Vagina (tissue), 2 donors: ENCODE data around the gene TAF4B. TPM values are rescaled to one million over a fixed set of nuclear protein-coding genes. Genes with fewer than 3 reads are reported as not detected.

Experiments
- DNase-seq, 2 donors: peaks; one replicate each; pipeline ENCODE4 v3.0.0-alpha.2; 2017; ENCODE audit errors: extremely low spot score in 2 of 2
- H3K27ac ChIP-seq: fragments of 200-600 bp; sonication (generic); one replicate; pipeline ENCODE4 v1.5.1; 2019
- H3K27me3 ChIP-seq: fragments of 200-600 bp; sonication (generic); one replicate; pipeline ENCODE4 v1.5.1; 2019
- H3K36me3 ChIP-seq, 2 donors: fragments of 200-600 bp; sonication (generic); one replicate each; pipeline ENCODE4 v1.5.1; 2017 to 2019
- H3K4me1 ChIP-seq: fragments of 200-600 bp; sonication (generic); one replicate; pipeline ENCODE4 v1.5.1; 2019
- H3K4me3 ChIP-seq, 2 donors: fragments of 200-600 bp; sonication (generic); 1 replicate in 1 of 2; 2 replicates in 1 of 2; pipeline ENCODE4 v1.5.1; 2016 to 2019
- H3K9me3 ChIP-seq: fragments of 200-600 bp; sonication (generic); one replicate; pipeline ENCODE4 v1.5.1; 2019
- CTCF ChIP-seq, 3 experiments: fragments of 450-650 bp in 2 of 3; fragments of 200-600 bp in 1 of 3; sonication (generic) in 1 of 3; IDR thresholded peaks; one replicate each; pipeline ENCODE4 v1.5.1; 2017 to 2019; ENCODE audit warnings: antibody characterized with exemption in 3 of 3, mild to moderate bottlenecking in 2 of 3, moderate library complexity in 2 of 3
- POLR2A ChIP-seq, 2 donors: fragments of 450-650 bp; IDR thresholded peaks; one replicate each; pipeline ENCODE4 v1.6.1; 2017; ENCODE audit warnings: antibody characterized with exemption in 2 of 2, mild to moderate bottlenecking in 2 of 2, moderate library complexity in 2 of 2
- POLR2AphosphoS5 ChIP-seq, 2 donors: sonication (generic); formaldehyde crosslinking; IDR thresholded peaks; one replicate each; pipeline ENCODE4 v1.9.0; 2017; ENCODE audit warnings: antibody characterized with exemption in 2 of 2, mild to moderate bottlenecking in 2 of 2, low read depth in 1 of 2; ENCODE audit not compliant: insufficient read depth in 1 of 2
- intact Hi-C: fragments of 100-400 bp; cut with DNase I; formaldehyde crosslinking; loops from one replicate; pipeline ENCODE4 v1.15.1; 2023
- total RNA-seq: library from RNA; depleted of rRNA; stranded (reverse); fragments of >200 nt; gene quantifications from one replicate; pipeline ENCODE4 v1.2.3, GENCODE V29; 2016

TAF4B gene
- total RNA-seq, 1 donor from 2014 or later: 16.0 TPM

- Histone ChIP-seq H3K27ac (no peak overlapping the region), H3K4me3 (no peak overlapping the region), H3K9me3 (no peaks in the 10 kb centered on the region), H3K4me1 (no peaks in the 10 kb centered on the region), H3K27me3 (no peaks in the 10 kb centered on the region), H3K36me3 (peaks cover 0 to 20% of the 10 kb centered on the region in 2 donors)
- DNase-seq: no peak
- intact Hi-C loops: no loop called here
- TF ChIP-seq CTCF (IDR thresholded peaks at IDR 0.05): no peak
- no peak for TF ChIP-seq POLR2A (IDR thresholded peaks at IDR 0.05)
- TF ChIP-seq POLR2AphosphoS5 (IDR thresholded peaks at IDR 0.05; ENCODE audit: insufficient read depth in 1 of 2, low read depth in 1 of 2): no peak
Observed at GRCh38 chr18:26279428-26279827, 53.2 kb downstream of the TAF4B start.

GRCh38 chr18:26286008-26286407 lies 59.8 kb downstream of the TAF4B start:
- H3K27me3 ChIP-seq: no peaks in the 10 kb centered on the region
- no peak overlapping the region for H3K27ac ChIP-seq
- TF ChIP-seq POLR2AphosphoS5 (IDR thresholded peaks at IDR 0.05; ENCODE audit: insufficient read depth in 1 of 2, low read depth in 1 of 2): no peak
- TF ChIP-seq CTCF (IDR thresholded peaks at IDR 0.05): no peak
- TF ChIP-seq POLR2A (IDR thresholded peaks at IDR 0.05): no peak
- peaks cover 0 to 26% of the 10 kb centered on the region in 2 donors for H3K36me3 ChIP-seq
- no peak overlapping the region for H3K4me3 ChIP-seq
- intact Hi-C loops: no loop called here
- no peaks in the 10 kb centered on the region for H3K9me3 ChIP-seq
- H3K4me1 ChIP-seq: no peaks in the 10 kb centered on the region
- no peak for DNase-seq

- peaks cover 0 to 22% of the 10 kb centered on the region in 2 donors for H3K36me3 ChIP-seq
Observed at GRCh38 chr18:26287644-26288043, 61.4 kb downstream of the TAF4B start.

GRCh38 chr18:26290385-26290784 lies 64.1 kb downstream of the TAF4B start:
- Histone ChIP-seq H3K36me3 (peaks cover 0 to 15% of the 10 kb centered on the region in 2 donors), H3K4me1 (no peaks in the 10 kb centered on the region), H3K9me3 (no peaks in the 10 kb centered on the region), H3K27me3 (no peaks in the 10 kb centered on the region), H3K4me3 (no peak overlapping the region), H3K27ac (no peak overlapping the region)
- intact Hi-C loops: no loop called here
- TF ChIP-seq CTCF (IDR thresholded peaks at IDR 0.05) (no peak), POLR2A (IDR thresholded peaks at IDR 0.05) (no peak), POLR2AphosphoS5 (IDR thresholded peaks at IDR 0.05; ENCODE audit: insufficient read depth in 1 of 2, low read depth in 1 of 2) (no peak)
- no peak for DNase-seq

More at GRCh38 chr18:26287644-26288043, 61.4 kb downstream of the TAF4B start:
- H3K9me3 ChIP-seq: no peaks in the 10 kb centered on the region
- intact Hi-C loops: no loop called here
- no peak for DNase-seq
- H3K4me3 ChIP-seq: no peak overlapping the region
- H3K4me1 ChIP-seq: no peaks in the 10 kb centered on the region
- no peak overlapping the region for H3K27ac ChIP-seq
- no peak for TF ChIP-seq POLR2AphosphoS5 (IDR thresholded peaks at IDR 0.05; ENCODE audit: insufficient read depth in 1 of 2, low read depth in 1 of 2)
- no peak for TF ChIP-seq POLR2A (IDR thresholded peaks at IDR 0.05)
- no peak for TF ChIP-seq CTCF (IDR thresholded peaks at IDR 0.05)
- H3K27me3 ChIP-seq: no peaks in the 10 kb centered on the region

- intact Hi-C loops: no loop called here
- Histone ChIP-seq H3K27me3 (no peaks in the 10 kb centered on the region), H3K4me3 (no peak overlapping the region), H3K27ac (no peak overlapping the region), H3K36me3 (no peaks in the 10 kb centered on the region), H3K4me1 (no peaks in the 10 kb centered on the region), H3K9me3 (no peaks in the 10 kb centered on the region)
- TF ChIP-seq POLR2AphosphoS5 (IDR thresholded peaks at IDR 0.05; ENCODE audit: insufficient read depth in 1 of 2, low read depth in 1 of 2) (no peak), CTCF (IDR thresholded peaks at IDR 0.05) (no peak), POLR2A (IDR thresholded peaks at IDR 0.05) (no peak)
- no peak for DNase-seq
Observed at GRCh38 chr18:26293982-26294381, 67.7 kb downstream of the TAF4B start.
